Gastrocnemius medialis (tissue), 4 donors: ENCODE results near the gene MPPED2. TPM values are rescaled to one million over a fixed set of nuclear protein-coding genes. Genes with fewer than 3 reads are reported as not detected.

Source experiments
- ATAC-seq, 2 donors: fragments of 150-250 bp; one replicate each; pipeline ENCODE4 v1.9.1; 2016
- DNase-seq, 2 donors: peaks; one replicate each; pipeline ENCODE4 v3.0.0-alpha.2; 2019
- H3K27ac ChIP-seq, 4 donors: fragments of 200-600 bp; sonication (generic); 1 replicate in 1 of 4; 2 replicates in 3 of 4; pipeline ENCODE4 v1.5.1; 2016 to 2018; ENCODE audit warnings: mild to moderate bottlenecking in 2 of 4, moderate library complexity in 1 of 4
- H3K27me3 ChIP-seq, 3 donors: fragments of 200-600 bp; sonication (generic) in 2 of 3; 1 replicate in 1 of 3; 2 replicates in 2 of 3; pipeline versions ENCODE4 v1.5.1 to v1.6.0; 2016 to 2019; ENCODE audit warnings: mild to moderate bottlenecking in 1 of 3, moderate library complexity in 1 of 3
- H3K36me3 ChIP-seq, 2 donors: fragments of 200-600 bp; sonication (generic) in 1 of 2; one replicate each; pipeline ENCODE4 v1.5.1; 2017 to 2018
- H3K4me1 ChIP-seq, 2 donors: fragments of 200-600 bp; sonication (generic) in 1 of 2; one replicate each; pipeline ENCODE4 v1.5.1; 2016 to 2017; ENCODE audit warnings: mild to moderate bottlenecking in 2 of 2
- H3K4me3 ChIP-seq, 4 donors: fragments of 200-600 bp; sonication (generic) in 3 of 4; 1 replicate in 1 of 4; 2 replicates in 3 of 4; pipeline ENCODE4 v1.5.1; 2016 to 2019; ENCODE audit warnings: mild to moderate bottlenecking in 2 of 4
- H3K9me3 ChIP-seq, 3 donors: fragments of 200-600 bp; sonication (generic) in 2 of 3; 1 replicate in 1 of 3; 2 replicates in 2 of 3; pipeline ENCODE4 v1.5.1; 2016 to 2019
- CTCF ChIP-seq, 5 experiments: fragments of 450-650 bp in 3 of 5; fragments of 200-600 bp in 2 of 5; sonication (generic) in 2 of 5; IDR thresholded peaks in 4 of 5; conservative IDR thresholded peaks in 1 of 5; 1 replicate in 4 of 5; 2 replicates in 1 of 5; pipeline ENCODE4 v1.5.1; 2016 to 2019; ENCODE audit warnings: antibody characterized with exemption in 5 of 5, mild to moderate bottlenecking in 3 of 5, moderate library complexity in 3 of 5
- POLR2A ChIP-seq, 2 donors: fragments of 450-650 bp; IDR thresholded peaks; one replicate each; pipeline ENCODE4 v1.6.1; 2017; ENCODE audit warnings: antibody characterized with exemption in 2 of 2, mild to moderate bottlenecking in 2 of 2, moderate library complexity in 2 of 2
- in situ Hi-C, 4 donors: fragments of 200-750 bp; cut with MboI; loops; one replicate each; pipeline versions ENCODE4 v1.15.0 to v1.8.0; 2017; ENCODE audit warnings: low sequenced_read_pairs in 4 of 4
- intact Hi-C: fragments of 100-400 bp; cut with DNase I; formaldehyde crosslinking; loops from one replicate; pipeline ENCODE4 v1.15.1; 2023; ENCODE audit warnings: low total_unique reads
- total RNA-seq, 4 donors: library from RNA; depleted of rRNA; stranded (reverse); fragments of >200 nt; gene quantifications; one replicate each; pipeline versions ENCODE4 v1.1.0 to v1.2.3, GENCODE V29; 2016

The MPPED2 gene
- total RNA-seq, 4 donors from 2014 or later, result 0.78 to 4.4 (median 2.2) TPM

DNA sequence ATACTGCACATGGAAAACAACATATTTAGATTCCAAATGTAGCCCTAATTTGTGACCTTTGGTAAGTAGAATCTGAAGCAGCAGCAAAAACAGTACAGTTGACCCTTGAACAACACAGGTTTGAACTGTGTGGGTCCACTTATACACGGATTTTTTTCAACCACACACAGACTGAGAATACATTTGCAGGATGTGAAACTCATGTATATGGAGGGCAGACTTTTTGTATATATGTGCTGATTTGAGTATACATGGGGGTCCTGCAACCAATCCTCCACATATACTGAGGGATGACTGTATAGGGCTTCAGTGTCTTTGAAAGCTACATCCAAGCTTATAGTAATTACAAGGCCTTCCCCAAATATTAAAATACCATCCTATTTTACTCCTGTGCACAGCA, 120.5 kb downstream of the MPPED2 start:
- no peak overlapping the region for H3K27ac ChIP-seq
- TF ChIP-seq POLR2A (IDR thresholded peaks at IDR 0.05), result no peak
- TF ChIP-seq CTCF (IDR thresholded peaks at IDR 0.05 in 4 of 5, conservative IDR thresholded peaks at IDR 0.05 in 1 of 5), result no peak

GRCh38 chr11:30465192-30465591, 121.0 kb downstream of the MPPED2 start:
- H3K4me3 ChIP-seq, result no peak overlapping the region
- TF ChIP-seq CTCF (IDR thresholded peaks at IDR 0.05 in 4 of 5, conservative IDR thresholded peaks at IDR 0.05 in 1 of 5), result no peak
- no peak for TF ChIP-seq POLR2A (IDR thresholded peaks at IDR 0.05)
- H3K36me3 ChIP-seq, result no peaks in the 10 kb centered on the region
- no peak for ATAC-seq
- intact Hi-C loops (no loop called here), in situ Hi-C loops (no loop called here)
- H3K4me1 ChIP-seq, result peaks cover 14 to 29% of the 10 kb centered on the region in 2 donors
- DNase-seq, result no peak
- H3K27ac ChIP-seq, result no peak overlapping the region
- no peaks in the 10 kb centered on the region for H3K9me3 ChIP-seq
- H3K27me3 ChIP-seq, result no peaks in the 10 kb centered on the region

More for the DNA sequence above, 120.5 kb downstream of the MPPED2 start:
- in situ Hi-C loops (no loop called here), intact Hi-C loops (no loop called here)
- no peaks in the 10 kb centered on the region for H3K27me3 ChIP-seq
- H3K9me3 ChIP-seq, result no peaks in the 10 kb centered on the region
- peaks cover 14 to 30% of the 10 kb centered on the region in 2 donors for H3K4me1 ChIP-seq
- no peaks in the 10 kb centered on the region for H3K36me3 ChIP-seq
- DNase-seq (no peak), ATAC-seq (no peak)
- H3K4me3 ChIP-seq, result no peak overlapping the region

GRCh38 chr11:30463266-30463665, 122.9 kb downstream of the MPPED2 start:
- no peak for DNase-seq
- H3K4me1 ChIP-seq, result peaks cover 1 to 16% of the 10 kb centered on the region in 2 donors
- no peaks in the 10 kb centered on the region for H3K9me3 ChIP-seq
- no peaks in the 10 kb centered on the region for H3K36me3 ChIP-seq
- TF ChIP-seq POLR2A (IDR thresholded peaks at IDR 0.05) (no peak), CTCF (IDR thresholded peaks at IDR 0.05 in 4 of 5, conservative IDR thresholded peaks at IDR 0.05 in 1 of 5) (no peak)
- no peaks in the 10 kb centered on the region for H3K27me3 ChIP-seq
- in situ Hi-C loops, result no loop called here
- intact Hi-C loops, result no loop called here
- ATAC-seq, result no peak
- no peak overlapping the region for H3K4me3 ChIP-seq
- no peak overlapping the region for H3K27ac ChIP-seq

- Histone ChIP-seq H3K4me1 (peaks cover 0 to 12% of the 10 kb centered on the region in 2 donors), H3K36me3 (no peaks in the 10 kb centered on the region), H3K27me3 (no peaks in the 10 kb centered on the region), H3K27ac (no peak overlapping the region), H3K4me3 (no peak overlapping the region), H3K9me3 (no peaks in the 10 kb centered on the region)
- ATAC-seq (no peak), DNase-seq (no peak)
- intact Hi-C loops, result no loop called here
- in situ Hi-C loops, result no loop called here
- TF ChIP-seq CTCF (IDR thresholded peaks at IDR 0.05 in 4 of 5, conservative IDR thresholded peaks at IDR 0.05 in 1 of 5), result no peak
- TF ChIP-seq POLR2A (IDR thresholded peaks at IDR 0.05), result no peak
Observed at GRCh38 chr11:30462421-30462820, 123.7 kb downstream of the MPPED2 start.

- Histone ChIP-seq H3K4me3 (no peak overlapping the region), H3K27me3 (no peaks in the 10 kb centered on the region), H3K9me3 (no peaks in the 10 kb centered on the region), H3K36me3 (no peaks in the 10 kb centered on the region), H3K27ac (no peak overlapping the region), H3K4me1 (peaks cover 5 to 23% of the 10 kb centered on the region in 2 donors)
- DNase-seq (no peak), ATAC-seq (no peak)
- TF ChIP-seq POLR2A (IDR thresholded peaks at IDR 0.05) (no peak), CTCF (IDR thresholded peaks at IDR 0.05 in 4 of 5, conservative IDR thresholded peaks at IDR 0.05 in 1 of 5) (no peak)
- in situ Hi-C loops (no loop called here), intact Hi-C loops (no loop called here)
Observed at GRCh38 chr11:30459821-30460220, 126.3 kb downstream of the MPPED2 start.
